ENCODE results near the gene C15orf39.
A peak's percentile ranks its signal among the peaks of the same experiment; 100 is the strongest.

The C15orf39 gene

DNA sequence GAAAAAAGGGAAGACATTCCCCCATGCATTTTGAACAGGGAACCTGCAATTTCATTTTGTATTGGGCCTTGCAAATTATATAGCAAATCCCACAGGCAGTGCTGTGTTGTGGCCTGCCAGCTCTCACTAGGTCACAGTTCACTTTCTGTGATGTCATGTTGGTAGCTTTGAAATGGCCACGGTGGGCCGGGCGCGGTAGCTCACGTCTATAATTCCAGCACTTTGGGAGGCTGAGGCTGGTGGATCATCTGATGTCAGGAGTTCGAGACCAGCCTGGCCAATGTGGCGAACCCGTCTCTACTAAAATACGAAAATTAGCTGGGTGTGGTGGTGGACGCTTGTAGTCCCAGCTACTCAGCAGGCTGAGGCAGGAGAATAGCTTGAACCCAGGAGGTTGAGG lies 27.0 kb upstream of the C15orf39 start:
- no peak for DNase-seq (ENCODE audit: low read depth)
- TF ChIP-seq, protein P1, sequence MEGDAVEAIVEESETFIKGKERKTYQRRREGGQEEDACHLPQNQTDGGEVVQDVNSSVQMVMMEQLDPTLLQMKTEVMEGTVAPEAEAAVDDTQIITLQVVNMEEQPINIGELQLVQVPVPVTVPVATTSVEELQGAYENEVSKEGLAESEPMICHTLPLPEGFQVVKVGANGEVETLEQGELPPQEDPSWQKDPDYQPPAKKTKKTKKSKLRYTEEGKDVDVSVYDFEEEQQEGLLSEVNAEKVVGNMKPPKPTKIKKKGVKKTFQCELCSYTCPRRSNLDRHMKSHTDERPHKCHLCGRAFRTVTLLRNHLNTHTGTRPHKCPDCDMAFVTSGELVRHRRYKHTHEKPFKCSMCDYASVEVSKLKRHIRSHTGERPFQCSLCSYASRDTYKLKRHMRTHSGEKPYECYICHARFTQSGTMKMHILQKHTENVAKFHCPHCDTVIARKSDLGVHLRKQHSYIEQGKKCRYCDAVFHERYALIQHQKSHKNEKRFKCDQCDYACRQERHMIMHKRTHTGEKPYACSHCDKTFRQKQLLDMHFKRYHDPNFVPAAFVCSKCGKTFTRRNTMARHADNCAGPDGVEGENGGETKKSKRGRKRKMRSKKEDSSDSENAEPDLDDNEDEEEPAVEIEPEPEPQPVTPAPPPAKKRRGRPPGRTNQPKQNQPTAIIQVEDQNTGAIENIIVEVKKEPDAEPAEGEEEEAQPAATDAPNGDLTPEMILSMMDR (conservative IDR thresholded peaks at IDR 0.05; ENCODE audit: low read depth, low read length) = no peak
- H3K4me3 ChIP-seq (ENCODE audit: low read length) = no peak overlapping the region

DNA sequence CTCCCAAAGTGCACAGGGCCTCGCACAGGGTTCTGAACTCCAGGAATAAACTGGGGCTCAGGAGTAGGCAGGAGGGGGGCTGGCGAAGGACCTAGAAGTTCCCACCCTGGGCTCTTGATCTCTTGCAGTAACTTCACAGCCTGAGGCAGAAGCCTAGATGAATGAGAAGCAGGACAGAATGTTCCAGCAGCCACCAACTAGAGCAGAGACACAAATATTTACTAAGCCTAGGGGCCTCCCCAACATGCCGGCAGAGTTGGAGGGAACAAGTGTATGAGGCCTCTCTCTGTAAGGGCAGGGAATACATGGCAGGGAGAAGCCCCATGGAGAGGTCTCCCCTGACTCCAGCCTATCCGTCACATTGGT lies 25.3 kb upstream of the C15orf39 start:
- TF ChIP-seq, protein P1 (conservative IDR thresholded peaks at IDR 0.05; ENCODE audit: low read depth, low read length) = no peak
- no peak overlapping the region for H3K4me3 ChIP-seq (ENCODE audit: low read length)
- DNase-seq (ENCODE audit: low read depth) = no peak

DNA sequence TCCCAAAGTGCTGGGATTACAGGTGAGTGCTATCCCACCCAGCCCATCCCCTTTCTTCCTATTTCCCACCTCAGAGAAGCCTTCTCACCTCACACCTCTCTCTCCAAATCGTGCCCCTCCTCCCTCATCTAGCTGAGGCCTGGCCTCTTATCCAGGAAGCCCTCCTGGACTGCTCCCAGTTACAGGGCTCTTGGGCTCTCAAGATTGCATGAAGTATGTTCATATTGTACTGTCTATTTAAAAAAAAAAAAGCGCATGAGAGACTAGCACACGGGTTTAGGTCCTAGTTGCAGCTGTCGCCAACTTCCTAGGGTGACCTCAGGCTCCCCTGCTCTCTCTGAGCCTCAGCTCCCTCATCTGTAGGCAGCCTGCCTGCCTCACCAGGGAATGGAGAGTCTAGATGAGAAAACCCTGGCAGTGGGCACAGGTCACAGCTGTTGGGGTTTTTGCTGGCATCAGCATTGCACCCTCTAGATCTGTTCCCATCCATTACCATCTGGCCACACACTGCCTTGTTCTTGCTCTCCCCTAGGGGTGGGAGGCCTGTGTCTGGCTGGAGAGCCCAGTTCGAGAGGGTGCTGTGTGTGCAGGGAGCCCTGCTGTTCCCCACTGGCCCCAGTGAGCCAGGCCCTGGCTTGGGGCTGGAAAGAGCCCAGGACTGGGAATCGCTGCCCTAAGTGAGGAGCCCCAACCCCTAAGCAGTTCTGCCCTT lies 24.2 kb upstream of the C15orf39 start:
- TF ChIP-seq, protein P1 (conservative IDR thresholded peaks at IDR 0.05; ENCODE audit: low read depth, low read length) = no peak
- H3K4me3 ChIP-seq (ENCODE audit: low read length) = no peak overlapping the region
- DNase-seq (ENCODE audit: low read depth) = no peak

DNA sequence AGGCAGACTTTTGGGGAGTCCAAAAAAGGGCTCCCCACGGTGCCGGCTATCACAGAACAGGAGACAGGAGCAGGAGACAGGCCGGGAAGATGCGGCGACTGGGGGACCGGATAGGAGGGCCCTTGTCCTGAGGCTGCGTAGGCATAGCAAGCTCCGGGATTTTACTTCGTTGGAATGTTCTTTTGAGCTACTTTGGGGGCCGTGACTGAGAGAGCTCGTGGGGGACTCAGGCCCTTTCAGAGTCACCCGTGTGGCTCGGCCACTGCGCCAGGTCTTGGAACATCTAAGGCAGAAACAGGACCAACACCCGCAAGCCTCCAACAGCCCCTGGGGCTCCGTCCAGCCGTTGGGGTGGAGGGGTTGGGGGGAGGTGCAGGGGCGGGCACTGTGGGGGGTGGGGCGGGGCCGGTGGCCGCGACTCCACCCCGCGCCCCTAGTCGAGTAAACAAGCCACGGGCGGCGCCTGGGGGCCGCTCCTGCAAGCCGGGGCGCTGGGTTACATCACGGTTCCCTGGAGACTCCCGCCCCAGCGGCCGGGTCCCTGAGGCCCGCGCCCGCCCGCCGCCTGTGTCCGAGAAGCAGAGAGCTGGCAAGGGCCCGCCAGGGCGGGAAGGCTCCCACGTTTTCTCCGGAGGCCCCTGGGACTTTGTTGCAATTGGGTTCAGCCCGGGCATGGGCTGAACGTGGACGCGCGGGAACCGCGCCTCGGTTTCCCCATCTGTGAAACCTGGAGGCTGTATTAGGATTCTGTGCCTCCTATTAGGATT lies 23.3 kb upstream of the C15orf39 start:
- no peak for DNase-seq (ENCODE audit: low read depth)
- TF ChIP-seq, protein P1 (conservative IDR thresholded peaks at IDR 0.05; ENCODE audit: low read depth, low read length) = no peak
- H3K4me3 ChIP-seq (ENCODE audit: low read length) = peak overlapping the region; percentile 23

DNA sequence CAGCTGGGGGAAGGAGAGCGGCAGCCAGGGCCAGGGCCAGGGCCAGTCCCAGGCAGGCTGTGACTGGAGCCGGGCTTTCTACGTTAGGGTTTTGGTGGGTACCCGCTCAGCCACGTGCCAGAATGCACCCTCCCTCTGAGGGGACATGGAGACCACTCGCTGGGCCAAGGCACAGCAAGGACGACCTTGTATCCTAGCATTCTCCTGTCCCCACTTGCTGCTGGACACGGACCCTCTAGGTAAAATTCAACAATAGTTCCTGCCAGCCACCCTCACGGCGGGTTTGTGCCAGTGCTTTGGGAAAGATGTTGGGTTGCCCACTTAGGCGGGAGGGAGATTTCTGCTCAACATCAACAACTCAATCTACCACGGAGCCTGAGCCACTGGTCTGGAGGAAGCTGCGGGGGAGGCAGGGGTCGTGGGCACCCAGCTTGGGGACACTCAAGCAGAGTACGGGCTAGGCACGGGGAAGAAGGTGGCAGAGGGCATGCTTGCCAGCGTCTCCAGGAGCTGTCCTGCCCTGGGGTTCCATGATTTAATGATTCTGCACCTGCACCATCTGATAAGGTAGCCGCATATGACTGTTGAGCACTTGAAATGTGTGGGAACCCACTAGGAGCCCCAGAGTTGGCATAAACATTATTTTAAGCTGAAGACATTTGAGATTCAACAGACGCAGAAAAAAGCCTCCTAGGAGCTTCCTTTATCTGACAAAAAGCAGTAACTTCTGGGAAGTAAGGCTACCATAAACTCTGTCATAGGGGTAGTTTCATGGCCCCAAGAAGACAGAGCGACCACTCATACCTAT lies 22.5 kb upstream of the C15orf39 start:
- TF ChIP-seq, protein P1 (conservative IDR thresholded peaks at IDR 0.05; ENCODE audit: low read depth, low read length) = no peak
- DNase-seq (ENCODE audit: low read depth) = no peak
- H3K4me3 ChIP-seq (ENCODE audit: low read length) = peak overlapping the region; percentile 12

DNA sequence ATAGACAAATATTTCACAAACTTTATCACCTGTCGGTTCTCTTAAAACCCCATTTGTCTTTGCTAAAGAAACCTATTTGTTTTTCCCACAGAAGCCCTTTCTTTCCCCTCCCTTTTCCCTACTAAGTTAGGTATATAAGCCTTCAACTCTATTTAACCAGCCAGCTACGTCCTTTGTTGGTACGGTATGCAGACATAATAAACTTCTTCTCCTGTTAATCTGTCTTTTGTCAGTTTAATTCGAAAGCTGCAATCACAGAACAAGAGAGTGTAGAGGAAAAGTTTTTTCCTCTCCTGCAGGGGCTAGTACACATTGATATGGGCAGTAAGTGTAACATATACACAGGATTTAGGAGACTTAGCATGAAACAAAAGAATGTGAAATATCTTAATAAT lies 21.9 kb upstream of the C15orf39 start:
- no peak overlapping the region for H3K4me3 ChIP-seq (ENCODE audit: low read length)

More for the DNA sequence above, 21.9 kb upstream of the C15orf39 start:
- DNase-seq (ENCODE audit: low read depth) = no peak
- TF ChIP-seq, protein P1 (conservative IDR thresholded peaks at IDR 0.05; ENCODE audit: low read depth, low read length) = no peak

Measured in retinal pigment epithelial cell (primary cell).